ENCODE data around the gene PDCD4. TPM values are rescaled to one million over a fixed set of nuclear protein-coding genes. Genes with fewer than 3 reads are reported as not detected.

Gene PDCD4
- total and polyA plus RNA-seq, 9 of the 15 experiments (the other 6 are each of a cell fraction or from before 2014, with no cell fraction given), result 12.9 to 44.1 (median 33.7) TPM

- Histone ChIP-seq H3K4me2 (ENCODE audit: insufficient read depth, low read length) (no peak overlapping the region), H3K9me1 (ENCODE audit: control insufficient read depth, insufficient read depth, low read length) (no peaks in the 10 kb centered on the region), H3K79me2 (ENCODE audit: control insufficient read depth, insufficient read depth, low read length) (no peaks in the 10 kb centered on the region), H3K9me3 (replicated peaks; ENCODE audit: control insufficient read depth, insufficient read depth, low read depth, low read length) (0 out of 2 replicates have a peak, but pooled peaks cover 3% of the 10 kb centered on the region), H2AFZ (ENCODE audit: low read depth, low read length) (peak overlapping the region; percentile 9), H3K4me1 (replicated peaks in 1 of 2; ENCODE audit: control insufficient read depth in 2 of 2, insufficient read depth in 2 of 2, low read length in 2 of 2) (peaks cover 26 to 64% of the 10 kb centered on the region in 2 experiments), H3K4me3 (no peak overlapping the region), H3K36me3 (ENCODE audit: control insufficient read depth, insufficient read depth, low read length) (no peaks in the 10 kb centered on the region), H4K20me1 (replicated peaks; ENCODE audit: control insufficient read depth, insufficient read depth, low read length) (no peaks in the 10 kb centered on the region), H3K9ac (ENCODE audit: insufficient read depth in 1 of 2, low read depth in 2 of 2, low read length in 2 of 2) (peak overlapping the region; percentile 23 to 66; a peak in 2 of 4 replicates), H3K27ac (ENCODE audit: extremely low read depth, low read depth, low read length) (0 out of 3 replicates have a peak overlapping the region, but pooled peaks have one; percentile 16), H3K27me3 (ENCODE audit: control insufficient read depth in 2 of 2, insufficient read depth in 2 of 2, low read length in 2 of 2) (no peaks in the 10 kb centered on the region)
- TF ChIP-seq MCM3 (IDR thresholded peaks at IDR 0.05) (no peak), ZFX (CRISPR knock-in tag; IDR thresholded peaks at IDR 0.05) (peak; percentile 37; the same call in 1 of the 2 replicates), E2F6 (IDR thresholded peaks at IDR 0.05; ENCODE audit: borderline replicate concordance in 1 of 2, extremely low read depth in 1 of 2, insufficient read depth in 1 of 2, insufficient read length in 1 of 2, low read depth in 1 of 2, low read length in 1 of 2, poor library complexity in 1 of 2, severe bottlenecking in 1 of 2) (peak in 1 of 2 experiments; percentile 15)
- no peak for DNase-seq (ENCODE audit: extremely low read depth in 1 of 4, low spot score in 3 of 4)
- CTCF ChIA-PET (ENCODE audit: low intra/inter-chr PET ratio), result no interaction called here
- no peak for ATAC-seq
- 64% methylated on average over 5 of the region's 7 CpGs for WGBS (ENCODE audit: insufficient coverage, low coverage, missing lambda C conversion rate)
- intact Hi-C loops (cut with micrococcal nuclease), result no loop called here
- POLR2A ChIA-PET, result interaction anchor here (1.2 kb wide), 1 partner anchor 11 kb away, joined by 5 read pairs; the partner anchor contains the start of gene PDCD4
- no peak for FAIRE-seq
- in situ Hi-C loops (cut with MboI), result no loop called here
- BruUV-seq (replicated peaks), result no TSS peak
Measured at GRCh38 chr10:110860576-110861241, 11.0 kb upstream of the PDCD4 start.
